ELR (cell line): ENCODE data around the gene TAF4.
"Not testable (repeated sequence)": the region's sequence is repeated elsewhere in the genome, so short reads cannot be mapped to it uniquely, and the experiment has no call there.

Experiments used
- DNase-seq: peaks from one replicate; pipeline ENCODE4 v3.0.0-alpha.2; 2015; ENCODE audit warnings: low read depth

TAF4 gene

GRCh38 chr20:61976644-61977418, 88.8 kb downstream of the TAF4 start:
- no peak for DNase-seq

DNA sequence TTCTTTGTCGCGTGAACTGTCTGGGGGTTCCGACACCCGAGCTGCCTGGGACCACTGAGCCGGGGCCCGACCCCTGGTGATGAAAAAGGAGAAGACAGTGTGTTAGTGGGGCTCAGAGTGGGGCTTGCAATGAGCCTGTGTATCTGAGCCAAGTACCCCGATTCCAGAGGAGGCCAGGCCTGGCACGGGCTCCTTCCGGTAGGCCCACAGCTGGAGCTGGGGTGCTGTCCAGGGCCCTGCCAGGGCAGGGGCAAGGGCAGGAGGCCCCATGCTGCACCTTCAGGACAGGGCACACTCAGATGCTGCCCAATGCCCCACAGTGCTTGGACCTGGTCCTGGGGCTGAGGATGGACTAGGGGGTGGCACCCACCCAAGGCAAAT, 89.4 kb downstream of the TAF4 start:
- no peak for DNase-seq

GRCh38 chr20:61975407-61976129, 90.1 kb downstream of the TAF4 start:
- DNase-seq, result no peak

- no peak for DNase-seq
Measured at GRCh38 chr20:61974357-61974665, 91.4 kb downstream of the TAF4 start.

GRCh38 chr20:61973515-61974356, 91.9 kb downstream of the TAF4 start:
- DNase-seq, result no peak

DNA sequence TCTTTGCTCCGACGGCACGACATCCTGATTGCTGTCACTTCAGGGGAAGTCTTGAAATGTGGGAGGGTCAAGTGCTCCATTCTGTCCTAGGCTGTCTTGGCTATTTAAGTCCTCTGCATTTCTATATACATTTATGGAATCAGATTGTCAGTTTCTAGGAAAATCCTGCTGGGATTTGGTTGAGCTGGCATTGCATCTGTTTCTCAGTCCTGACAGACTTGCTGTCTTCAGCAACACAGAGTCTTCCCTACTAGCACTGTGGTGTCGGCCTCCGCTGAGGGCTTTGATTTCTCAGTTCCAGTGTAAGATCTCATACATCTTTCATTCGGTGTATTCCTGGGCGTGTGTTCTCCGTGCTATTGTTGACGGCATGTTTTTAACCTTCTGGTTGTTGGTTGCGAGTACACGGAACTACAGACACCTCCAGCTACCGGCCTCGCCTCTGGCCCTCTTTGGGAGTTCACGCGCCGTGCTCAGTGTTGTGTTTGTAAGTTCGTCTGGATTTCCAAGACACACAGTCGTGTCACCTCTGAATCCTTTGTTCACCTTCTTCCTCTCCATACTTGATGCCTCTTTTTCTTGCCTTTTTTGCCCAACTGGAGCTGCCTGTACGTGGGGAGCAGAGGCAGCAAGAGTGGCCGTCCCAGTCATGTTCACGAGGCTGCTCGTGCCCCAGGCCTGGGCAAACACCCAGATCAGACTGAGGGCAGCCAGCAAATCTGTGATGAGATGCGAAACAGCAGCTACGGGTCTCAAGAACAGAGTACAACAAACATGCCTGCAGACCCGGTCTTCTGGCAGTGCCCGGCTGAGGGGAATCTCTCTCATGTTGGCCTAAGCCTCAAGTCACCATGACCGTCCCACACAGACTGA, 92.8 kb downstream of the TAF4 start:
- DNase-seq, result no peak

- not testable (repeated sequence) for DNase-seq
Measured at GRCh38 chr20:61971595-61971994, 94.1 kb downstream of the TAF4 start.

DNA sequence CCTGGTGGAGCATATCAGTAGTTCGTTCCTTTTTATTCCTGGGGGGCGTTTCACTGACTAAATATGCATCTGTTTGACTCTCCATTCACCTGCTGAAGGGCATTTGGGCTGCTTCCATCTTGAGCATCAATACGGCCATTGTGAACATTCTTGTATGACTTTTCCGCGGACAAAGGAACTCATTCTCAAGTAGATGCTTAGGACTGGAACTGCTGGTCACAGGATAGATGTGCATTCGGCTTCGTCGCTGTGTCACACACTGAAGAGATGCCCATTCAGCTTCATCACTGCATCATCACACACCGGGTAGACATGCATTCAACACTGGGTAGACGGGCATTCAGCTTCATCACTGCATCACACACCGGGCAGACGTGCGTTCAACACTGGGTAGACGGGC, 95.3 kb downstream of the TAF4 start:
- DNase-seq, result no peak

GRCh38 chr20:61969806-61970205, 95.9 kb downstream of the TAF4 start:
- no peak for DNase-seq

DNA sequence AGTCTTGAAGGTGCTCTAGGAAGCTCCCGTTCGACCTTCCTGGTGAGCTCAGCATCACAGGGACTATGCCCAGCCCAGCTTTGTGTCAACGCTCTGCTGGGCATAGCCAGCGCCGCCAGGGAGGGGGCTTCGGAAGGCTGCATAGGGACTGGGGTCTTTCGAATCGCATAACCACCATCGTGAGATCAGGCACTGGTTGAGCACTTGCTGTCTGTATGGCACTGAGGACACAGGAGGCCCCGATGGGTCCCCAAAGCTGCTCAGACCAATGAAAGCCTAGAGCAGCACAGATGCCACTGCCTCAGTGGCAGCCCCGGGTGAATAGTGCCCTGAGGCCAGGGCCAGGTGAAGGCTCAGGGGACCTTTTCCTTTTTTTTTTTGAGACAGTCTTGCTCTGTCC, 96.7 kb downstream of the TAF4 start:
- no peak for DNase-seq

DNA sequence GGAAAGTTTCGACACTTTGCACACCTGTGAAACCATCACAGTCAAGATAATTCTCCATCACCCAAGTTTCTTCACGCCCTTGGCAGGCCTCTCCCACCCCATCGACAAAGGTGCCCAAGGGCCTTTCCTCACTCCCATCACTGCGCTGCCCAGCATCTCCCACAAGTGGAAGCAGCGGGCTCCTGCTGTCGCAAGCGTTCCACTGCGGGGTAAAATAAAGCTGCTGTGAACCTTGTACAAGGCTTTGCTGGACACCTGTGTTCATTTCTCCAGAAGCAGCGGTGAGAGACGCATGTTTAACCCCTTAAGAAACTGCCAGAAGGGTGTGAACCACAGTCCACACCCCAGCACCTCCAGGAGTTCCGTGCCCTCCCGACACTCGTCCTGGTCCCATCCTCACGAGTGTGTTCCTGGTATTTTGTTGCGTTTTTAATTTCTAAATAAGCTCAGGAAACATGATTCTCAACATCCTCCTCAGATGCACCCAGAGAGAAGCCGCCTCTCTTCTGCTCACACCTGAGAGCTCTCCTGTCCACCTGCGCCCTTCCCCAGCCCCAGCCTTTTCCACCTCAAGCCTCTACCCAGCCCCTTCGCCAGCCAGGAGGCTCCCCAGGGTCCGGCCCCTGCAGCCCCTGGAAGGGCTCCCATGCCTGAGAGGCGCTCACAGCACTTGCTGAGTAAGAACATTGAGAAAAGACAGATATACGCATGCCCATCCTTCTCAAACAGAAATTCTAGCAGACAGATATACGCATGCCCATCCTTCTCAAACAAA, 97.5 kb downstream of the TAF4 start:
- DNase-seq, result no peak

- DNase-seq, result no peak
Measured at GRCh38 chr20:61967300-61967699, 98.4 kb downstream of the TAF4 start.

DNA sequence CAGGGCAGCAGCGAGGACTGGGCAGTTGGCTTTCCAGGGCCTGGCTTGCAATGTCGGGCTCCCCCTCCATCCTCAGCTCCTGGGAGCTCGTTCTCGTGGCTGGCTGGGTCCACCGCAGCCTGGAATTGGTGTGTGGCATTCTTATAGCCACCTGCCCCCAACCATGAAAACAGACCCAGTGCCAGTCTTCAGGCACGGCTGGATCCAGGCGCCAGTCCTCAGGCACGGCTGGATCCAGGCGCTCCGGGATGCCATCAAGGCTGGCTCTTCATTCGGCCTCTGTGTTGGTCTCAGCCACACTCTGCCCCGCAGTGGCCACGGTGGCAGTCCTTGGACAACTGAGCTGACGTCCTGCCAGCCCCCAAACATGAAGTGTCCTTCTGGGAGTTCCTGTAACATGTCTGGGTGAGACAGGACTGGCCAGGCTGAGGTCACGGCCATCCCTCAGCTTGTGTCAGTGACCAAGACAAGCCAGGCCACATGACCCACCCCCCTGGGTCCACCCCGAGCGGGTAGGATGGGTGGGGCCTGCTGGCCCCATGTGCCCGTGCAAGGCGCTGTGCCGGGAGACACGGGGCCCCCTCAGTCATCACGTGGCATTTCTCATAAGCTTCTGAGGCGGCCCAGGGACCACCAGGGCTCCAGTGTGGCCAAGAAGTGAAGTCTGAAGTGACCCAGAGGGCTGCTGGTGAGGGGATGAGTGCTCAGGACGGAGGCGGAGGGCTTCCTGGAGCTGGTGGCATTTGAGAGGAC, 99.0 kb downstream of the TAF4 start:
- DNase-seq, result no peak

DNA sequence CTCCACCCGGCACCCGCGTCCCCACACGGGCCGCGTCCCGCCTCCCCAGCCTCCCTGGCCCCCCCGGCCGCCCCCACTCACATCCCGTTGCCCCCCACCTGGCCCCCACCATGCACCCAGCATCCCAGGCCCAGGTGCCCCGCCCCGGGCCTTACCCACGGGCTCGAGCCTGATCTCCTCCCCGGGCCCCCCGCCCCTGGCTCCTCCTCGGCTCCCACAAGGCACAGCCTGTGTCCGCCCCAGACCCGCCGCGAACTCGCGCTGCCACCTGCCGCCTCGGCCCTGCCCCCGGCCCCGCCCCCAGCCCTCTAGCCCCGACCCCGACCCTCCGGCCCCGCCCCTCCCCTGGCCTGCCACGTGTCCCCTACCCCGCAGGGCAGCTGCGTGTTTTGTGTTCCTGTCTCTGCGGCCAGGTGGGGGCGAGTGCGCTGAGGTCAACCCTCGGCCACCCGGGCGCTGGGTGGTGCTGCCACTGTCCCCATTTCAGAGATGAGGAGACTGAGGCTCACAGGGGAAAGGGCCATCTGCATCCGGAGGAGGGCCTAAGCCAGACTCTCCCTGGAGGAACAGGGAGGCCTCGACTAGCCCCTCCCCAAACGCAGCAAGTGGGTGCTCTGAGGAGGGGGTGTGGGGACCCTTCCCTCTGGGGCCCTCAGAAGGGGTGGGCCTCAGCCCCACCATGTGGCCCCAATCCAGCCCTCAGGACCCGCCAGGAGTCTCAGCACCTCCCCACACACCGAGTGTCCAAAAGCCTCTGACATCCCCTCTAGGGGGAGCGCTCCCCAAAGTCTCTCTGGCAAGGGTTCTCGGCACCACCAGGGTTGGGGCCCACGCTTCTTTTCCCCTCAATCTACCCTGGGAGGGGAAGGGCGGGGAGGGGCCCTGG, 99.8 kb downstream of the TAF4 start:
- DNase-seq, result no peak

GRCh38 chr20:61964675-61965605, 100.7 kb downstream of the TAF4 start:
- DNase-seq, result no peak

GRCh38 chr20:61963885-61964674, 101.6 kb downstream of the TAF4 start:
- no peak for DNase-seq

GRCh38 chr20:61963149-61963548, 102.5 kb downstream of the TAF4 start:
- DNase-seq, result no peak
